Measurements from ENCODE around the gene ADAMTS12.

The ADAMTS12 gene

GRCh38 chr5:33657804-33658440 lies 233.9 kb downstream of the ADAMTS12 start:
- DNase-seq = no peak

- DNase-seq = no peak
These were observed 234.6 kb downstream of the ADAMTS12 start for GRCh38 chr5:33657176-33657575.

- DNase-seq = no peak
These were observed 240.9 kb downstream of the ADAMTS12 start for GRCh38 chr5:33650911-33651310.

DNA sequence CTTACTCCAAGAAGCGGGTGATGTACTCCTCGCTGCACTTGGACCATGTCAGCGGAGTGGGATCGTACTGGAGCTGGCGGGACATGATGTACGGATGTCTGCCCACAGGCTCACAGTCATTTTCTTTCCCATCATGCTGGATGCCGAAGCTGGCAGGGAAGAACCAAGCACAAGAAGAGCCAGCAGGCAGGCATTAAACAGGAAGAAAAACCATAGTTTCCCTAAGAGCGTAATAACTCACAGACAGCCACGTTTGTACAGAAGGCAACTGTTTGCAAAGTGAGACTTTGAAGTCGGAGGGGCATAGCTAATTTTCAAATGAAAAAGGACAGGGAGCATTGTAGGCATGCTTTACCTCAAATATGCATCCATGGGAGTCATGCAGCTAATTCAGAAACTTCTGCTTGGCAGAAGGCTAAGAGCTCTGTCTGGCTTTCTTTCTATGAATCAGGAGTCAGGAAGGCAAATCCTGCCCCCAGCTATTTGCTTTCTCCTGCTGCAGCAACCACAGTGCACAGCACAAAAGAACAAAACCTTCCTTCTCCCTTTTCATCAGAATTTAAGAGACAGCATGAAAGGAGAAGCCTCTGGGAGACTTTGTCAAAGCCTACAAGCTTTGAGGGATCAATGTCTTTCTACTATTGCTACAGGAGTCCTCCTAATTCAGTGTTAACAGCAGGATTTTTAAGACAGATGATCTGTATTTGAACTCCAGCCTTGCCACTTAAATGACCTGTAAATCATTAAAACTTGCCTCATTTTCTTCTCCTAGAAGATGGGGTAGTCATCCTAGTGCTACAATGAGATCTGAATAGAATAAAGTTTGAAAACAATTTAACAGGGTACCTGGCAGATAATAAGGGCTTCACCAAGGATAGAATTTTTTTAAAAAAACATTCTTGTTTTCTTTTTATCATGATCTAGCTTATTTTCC lies 242.0 kb downstream of the ADAMTS12 start:
- DNase-seq = no peak

GRCh38 chr5:33641744-33642505 lies 249.9 kb downstream of the ADAMTS12 start:
- DNase-seq = no peak

DNA sequence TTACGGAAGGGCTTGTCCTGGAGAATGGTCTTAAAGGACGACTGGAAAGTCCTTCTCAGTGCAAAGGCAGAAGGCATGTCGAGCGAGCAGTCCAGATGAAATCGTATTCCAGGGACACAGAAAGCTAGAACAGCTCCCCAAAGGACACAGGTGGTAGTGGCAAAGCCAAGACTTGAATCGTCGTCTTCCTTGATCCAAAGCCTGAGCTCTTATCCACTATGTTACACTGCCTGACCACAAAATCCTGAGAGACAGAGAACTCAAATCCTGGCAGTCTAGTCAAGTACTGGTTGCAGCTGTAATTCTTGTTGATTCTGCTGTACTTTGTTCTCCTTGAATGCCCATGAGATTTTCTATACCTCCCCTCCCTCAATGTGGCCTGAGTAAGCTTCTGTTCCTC lies 252.3 kb downstream of the ADAMTS12 start:
- DNase-seq = no peak

GRCh38 chr5:33637011-33637410 lies 254.8 kb downstream of the ADAMTS12 start:
- no peak for DNase-seq

GRCh38 chr5:33635582-33635981 lies 256.2 kb downstream of the ADAMTS12 start:
- DNase-seq = no peak

- DNase-seq = no peak
These were observed 258.1 kb downstream of the ADAMTS12 start for GRCh38 chr5:33633699-33634098.

DNA sequence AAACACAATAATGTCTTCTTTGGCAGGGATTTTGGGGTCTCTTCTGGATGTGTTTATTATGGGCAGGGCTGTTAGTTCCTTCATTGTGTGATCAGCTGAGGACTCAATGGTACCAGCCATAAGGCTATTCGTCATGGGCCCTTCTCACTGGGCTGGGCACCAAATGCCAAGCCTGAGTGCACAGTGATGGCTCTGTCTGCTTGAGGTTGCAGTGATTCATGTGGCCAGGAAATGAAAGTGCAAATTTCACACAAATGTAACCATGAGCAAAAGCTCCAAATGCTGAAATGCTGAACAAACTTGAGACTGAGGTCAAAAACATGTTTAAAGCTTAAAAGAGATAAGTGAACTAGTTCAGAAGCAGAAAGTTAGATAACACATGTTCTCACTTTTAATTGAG lies 260.0 kb downstream of the ADAMTS12 start:
- DNase-seq = no peak

GRCh38 chr5:33631139-33631538 lies 260.7 kb downstream of the ADAMTS12 start:
- no peak for DNase-seq

DNA sequence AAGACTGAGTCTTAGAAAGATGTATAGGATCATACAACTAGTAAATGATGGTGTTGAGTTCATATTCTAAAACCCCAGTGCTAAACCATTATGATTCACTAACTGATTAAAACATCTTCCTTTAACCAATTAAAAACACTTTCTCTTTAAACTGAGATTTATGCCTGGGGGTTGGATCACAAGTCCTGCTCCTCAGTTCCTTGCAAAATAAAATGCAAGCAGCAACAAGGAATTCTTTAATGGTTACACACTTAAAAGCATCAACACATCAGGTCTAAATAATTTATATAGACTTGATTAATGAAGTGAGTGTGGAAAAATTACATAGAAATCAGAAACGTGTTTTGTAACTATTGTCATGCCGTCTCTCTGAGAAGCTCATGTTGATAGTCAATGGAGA lies 261.8 kb downstream of the ADAMTS12 start:
- DNase-seq = no peak

DNA sequence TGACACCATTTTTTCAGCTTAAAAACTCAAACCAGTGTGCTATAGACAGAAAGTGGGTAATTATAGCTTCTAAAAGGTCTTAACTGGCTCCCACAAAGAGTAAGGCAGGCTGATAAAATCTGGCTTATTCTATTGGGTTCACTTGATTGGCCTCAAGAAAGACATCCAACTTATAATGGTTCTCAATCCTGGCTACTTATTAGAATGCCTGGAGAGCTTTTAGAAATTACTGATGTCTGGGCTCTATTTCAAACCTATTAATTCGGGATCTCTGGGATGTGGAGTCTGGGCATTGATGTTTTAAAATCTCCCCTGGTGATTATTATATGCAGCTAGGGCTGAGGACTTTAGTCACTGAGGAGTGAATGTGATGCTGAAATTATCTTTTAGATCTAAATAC lies 263.0 kb downstream of the ADAMTS12 start:
- no peak for DNase-seq

GRCh38 chr5:33621514-33621913 lies 270.3 kb downstream of the ADAMTS12 start:
- no peak for DNase-seq

DNA sequence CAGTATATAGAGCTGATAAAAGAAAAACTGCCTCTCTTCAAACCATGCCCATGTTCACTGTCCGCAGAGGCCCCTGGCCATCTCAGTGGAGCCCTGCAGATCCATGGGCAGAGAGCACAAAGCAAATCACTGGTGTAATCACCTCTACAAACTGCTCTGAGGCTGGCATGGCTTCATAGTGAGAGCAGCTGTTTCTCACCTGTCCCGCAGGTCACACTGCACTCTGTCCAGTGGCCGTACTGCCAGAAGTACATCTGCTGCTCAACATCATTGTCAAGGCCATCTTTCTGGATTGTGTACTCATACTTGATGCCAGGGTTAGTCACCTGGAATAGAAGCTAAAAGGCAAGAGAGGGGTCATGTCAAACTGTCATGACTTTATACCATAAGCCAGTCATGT lies 277.8 kb downstream of the ADAMTS12 start:
- DNase-seq = no peak

DNA sequence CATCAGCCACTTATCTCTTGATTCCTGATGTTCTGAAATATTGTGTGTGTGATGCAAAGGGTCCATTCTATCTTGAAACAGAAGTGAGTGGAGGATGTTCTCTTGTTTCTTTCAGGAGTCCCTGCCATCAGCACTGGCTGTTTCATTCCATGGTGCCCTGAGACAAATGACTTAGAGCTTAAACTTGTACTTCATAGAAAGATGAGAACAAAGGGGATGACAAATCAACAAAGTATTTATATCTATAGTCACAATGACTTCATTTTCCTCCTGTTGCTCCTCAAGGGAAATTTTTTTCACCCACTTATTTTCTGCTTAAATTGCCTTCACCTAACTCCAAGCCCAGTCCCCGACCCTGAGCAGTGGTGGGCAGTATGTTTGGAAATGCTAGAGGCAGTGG lies 279.4 kb downstream of the ADAMTS12 start:
- DNase-seq = no peak

- DNase-seq = no peak
These were observed 279.9 kb downstream of the ADAMTS12 start for GRCh38 chr5:33611877-33612276.

DNA sequence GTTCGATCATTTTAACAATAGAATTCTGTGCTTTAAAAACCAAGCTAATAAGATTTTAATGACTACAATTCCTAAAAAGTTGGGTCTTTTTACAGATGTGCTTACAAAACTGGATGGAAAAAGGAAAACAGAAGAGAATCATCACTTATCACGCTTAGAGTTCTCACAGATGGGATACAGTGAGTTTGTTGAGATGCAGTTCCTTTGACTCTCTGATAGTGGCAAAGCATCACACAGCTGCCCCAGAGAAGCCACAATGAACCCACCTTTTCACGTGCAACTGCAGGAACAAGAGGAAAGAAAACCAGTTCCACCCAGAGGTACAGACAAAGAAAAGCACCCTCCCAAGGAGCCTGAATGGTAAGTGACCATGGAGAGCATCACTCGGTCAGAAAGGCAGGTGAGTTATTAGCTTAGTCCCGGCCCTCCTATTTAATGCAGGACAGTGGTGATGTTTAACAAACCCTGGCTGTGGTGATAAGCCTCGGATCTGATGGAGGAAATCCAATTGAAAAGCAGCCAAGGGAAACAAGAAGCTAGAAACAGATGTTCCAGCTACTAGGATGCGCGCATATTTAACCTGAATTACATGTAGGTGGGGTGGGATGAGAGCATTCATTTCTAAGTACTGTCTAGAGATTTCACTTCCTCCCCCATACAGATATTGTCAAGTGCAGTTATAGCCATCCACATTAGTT lies 283.3 kb downstream of the ADAMTS12 start:
- no peak for DNase-seq

- DNase-seq = no peak
These were observed 287.3 kb downstream of the ADAMTS12 start for GRCh38 chr5:33604503-33604902.

DNA sequence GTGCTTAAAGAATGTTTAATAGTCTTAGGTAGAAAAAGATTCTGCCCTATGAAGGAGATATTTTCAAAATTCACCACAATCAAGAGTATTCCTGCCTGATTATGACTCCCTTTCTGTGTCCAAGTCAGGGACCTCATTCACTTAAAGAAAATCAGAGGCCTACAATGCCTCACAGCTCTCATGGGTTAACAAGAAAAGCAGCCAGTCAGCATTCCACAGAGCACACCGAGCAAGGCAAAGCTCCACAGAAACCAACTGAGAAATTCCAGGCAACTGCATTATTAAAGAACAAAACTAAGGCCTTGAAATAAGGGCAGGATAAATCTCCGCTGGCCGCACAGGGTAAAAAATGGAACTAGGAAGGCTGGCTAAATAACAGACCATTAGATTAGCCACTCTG lies 289.9 kb downstream of the ADAMTS12 start:
- DNase-seq = peak in 1 of 56 donors; percentile 1

- DNase-seq = peak in 1 of 56 donors; percentile 4
These were observed 296.5 kb downstream of the ADAMTS12 start for GRCh38 chr5:33595303-33595702.

Data from amygdala (tissue), 56 donors.